NCI-H2081 treated with DMSO at 0.1 percent for 48 hours (cell line): Measurements from ENCODE around the gene CACNA1A.
"Not testable (repeated sequence)": the region's sequence is repeated elsewhere in the genome, so short reads cannot be mapped to it uniquely, and the experiment has no call there.

Experiments used
- DNase-seq: peaks from one replicate; lab custom pipeline; 2025; lab: John Stamatoyannopoulos, UW

Gene CACNA1A

DNA sequence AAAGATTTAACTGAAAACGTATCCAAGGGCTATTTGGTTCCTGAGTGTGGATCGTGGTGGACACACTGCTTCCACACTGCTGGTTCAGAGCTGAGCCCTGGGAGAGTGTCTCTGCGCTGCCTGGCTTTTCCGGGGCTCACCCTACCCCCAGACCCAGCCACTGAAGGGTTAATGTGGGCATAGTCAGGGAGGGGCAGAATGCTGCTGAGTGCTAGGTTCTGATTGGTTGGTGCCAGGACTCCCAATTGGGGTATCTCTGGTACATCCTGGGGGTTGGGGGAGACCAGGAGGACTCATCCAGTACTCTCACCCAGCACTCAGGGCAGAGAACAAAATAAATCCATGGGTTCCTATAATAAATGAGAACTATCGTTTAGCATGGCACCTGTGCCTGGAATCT is 142.3 kb downstream of the CACNA1A start:
- no peak for DNase-seq

DNA sequence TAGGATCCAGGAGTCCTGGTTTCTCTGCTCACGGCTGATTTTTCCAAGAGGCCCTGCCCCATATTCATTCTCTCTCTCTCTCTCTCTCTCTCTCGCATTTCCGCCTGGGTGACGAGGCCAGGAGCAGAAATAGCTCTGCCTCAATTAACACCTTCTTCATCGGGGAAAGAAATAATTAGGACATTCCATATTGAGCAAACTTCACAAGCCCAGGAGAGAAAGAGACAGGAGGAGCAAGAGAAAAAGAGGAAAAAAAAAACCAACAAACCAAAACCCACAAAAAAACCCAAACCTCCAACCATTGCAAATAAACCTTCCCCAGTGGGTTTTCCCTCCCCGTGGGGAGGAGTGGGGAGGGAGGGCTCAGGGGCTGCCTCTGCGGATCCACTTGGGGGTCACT is 143.0 kb downstream of the CACNA1A start:
- DNase-seq, result no peak

DNA sequence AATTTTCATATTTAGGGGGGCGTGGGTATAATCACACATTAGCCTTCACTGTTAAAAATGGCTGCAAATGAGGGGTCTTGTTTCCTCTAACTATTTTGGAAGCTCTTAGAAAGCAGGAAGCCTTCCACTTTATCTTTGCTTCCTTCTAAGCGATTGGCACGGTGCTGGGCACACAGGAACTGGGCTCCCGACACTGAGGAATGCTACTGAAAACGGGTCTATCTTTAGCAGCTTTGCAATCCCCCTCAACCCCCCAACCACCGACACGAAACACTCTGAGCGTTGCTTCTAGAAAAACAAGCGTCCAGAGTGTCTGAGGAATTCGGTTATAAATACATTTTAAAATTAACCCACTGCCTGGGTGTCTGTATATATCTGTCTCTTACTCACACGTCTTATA is 143.6 kb downstream of the CACNA1A start:
- DNase-seq, result no peak

DNA sequence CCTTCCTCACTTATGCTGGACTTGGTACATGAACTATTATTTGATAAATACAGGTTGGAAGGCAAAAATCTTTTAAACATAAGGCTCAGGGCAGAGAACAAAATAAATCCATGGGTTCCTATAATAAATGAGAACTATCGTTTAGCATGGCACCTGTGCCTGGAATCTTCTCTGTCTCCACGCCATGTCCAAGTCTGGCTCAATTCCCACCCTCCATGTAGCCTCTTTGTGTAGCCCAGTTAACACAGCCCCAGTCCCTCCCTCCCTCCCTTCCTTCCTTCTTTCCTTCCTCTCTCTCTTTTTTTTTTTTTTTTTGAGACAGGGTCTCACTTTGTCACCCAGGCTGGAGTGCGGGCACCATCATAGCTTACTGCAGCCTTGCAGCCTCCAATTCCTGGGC is 144.6 kb downstream of the CACNA1A start:
- DNase-seq, result not testable (repeated sequence)

DNA sequence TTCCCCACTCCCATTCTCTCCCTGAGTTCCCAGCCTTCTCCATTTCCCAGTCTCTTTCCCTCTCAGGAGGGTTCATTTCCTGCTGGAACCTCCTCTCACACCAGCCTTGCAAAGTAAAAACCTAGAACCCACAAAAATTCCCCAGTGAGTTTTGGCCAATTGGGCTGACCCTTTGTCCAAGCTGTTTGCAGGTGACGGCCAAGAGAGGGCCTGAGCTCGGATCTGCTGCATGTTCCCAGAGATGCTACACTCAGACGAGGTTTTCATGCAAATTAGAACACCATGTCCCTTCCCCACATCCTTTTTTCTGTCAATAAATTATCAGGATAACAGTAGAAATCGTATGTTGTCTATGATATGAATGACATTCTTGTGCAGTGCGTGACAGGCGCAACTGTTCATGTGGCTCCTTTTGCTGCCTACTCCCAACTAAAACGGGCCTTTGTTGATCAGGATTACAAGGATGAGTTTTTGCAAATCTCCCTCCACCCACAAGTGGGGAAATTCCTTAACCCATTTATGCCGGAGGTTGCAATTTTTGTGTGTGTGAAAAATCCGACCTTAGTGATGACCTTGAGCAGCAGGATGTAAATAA is 149.5 kb downstream of the CACNA1A start:
- DNase-seq, result no peak

DNA sequence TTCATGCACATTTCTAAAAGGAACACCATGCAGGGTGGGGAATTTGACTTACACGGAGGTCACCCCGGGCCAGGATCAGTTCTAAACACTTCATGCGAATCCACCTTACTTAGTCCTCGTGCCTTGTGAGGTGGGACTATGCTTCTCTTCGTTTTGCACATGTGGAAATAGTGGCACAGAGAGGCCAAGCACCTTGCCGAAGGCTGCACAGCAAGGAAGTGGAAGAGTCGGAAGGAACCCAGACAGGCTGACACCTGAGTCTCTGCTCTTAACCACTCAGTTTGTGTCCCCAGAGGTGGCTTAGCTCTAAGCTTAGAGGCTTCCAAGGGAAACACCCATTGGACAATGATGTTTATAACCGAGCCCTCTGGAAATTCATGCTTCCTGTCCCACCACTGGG is 150.1 kb downstream of the CACNA1A start:
- DNase-seq, result no peak

DNA sequence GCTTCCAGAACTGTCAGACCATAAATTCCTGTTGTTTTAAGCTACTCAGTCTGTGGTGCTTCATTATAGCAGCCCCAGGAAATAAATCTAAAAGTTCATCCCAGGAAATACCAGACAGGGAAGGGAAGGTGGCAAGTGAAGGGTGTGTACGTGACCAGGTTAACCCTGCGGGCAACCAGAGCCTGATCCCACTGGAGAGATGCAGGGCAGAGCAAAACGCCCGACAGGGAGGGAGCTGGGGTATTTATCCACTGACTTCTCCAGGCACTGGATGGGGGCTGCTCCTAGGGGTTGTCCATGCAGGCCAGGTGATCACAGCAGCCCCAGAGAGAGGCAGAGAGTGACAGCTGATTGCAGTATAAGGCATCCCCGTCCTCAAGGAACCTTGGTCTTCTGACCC is 150.9 kb downstream of the CACNA1A start:
- no peak for DNase-seq

DNA sequence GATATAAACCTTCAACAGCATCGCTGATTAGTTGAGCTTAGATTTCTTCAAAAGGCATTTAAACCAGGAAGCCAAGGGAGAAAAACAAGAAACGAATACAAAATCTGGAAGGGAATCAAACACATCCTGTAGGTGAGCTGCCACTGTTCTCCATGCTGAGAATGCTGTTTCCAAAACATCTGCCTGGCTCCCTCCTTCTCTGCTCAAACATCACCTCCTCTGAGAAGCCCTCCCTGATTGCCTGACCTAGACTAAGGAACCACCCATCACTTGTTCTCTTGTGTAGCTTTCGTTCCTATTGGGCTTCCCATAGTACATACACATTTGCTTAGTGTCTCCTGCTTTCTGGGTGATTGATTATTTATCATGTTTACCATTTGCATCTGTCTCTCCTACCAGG is 152.7 kb downstream of the CACNA1A start:
- no peak for DNase-seq

DNA sequence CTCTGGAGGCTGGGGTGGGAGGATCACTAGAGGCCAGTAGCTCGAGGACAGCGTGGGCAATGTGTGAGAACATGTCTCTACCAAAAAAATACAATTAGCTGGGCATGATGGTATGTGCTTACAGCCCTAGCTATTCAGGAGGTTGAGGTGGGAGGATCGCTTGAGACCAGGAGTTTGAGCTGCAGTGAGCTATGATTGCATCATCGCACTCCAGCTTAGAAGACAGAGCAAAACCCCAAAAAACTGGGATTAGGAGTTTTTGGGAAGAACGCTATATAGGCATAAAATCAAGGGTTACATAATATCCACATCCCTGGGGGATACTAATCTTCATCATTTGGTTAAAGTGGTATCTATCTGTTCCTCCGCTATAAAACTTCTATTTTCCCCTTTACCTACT is 155.5 kb downstream of the CACNA1A start:
- DNase-seq, result no peak

DNA sequence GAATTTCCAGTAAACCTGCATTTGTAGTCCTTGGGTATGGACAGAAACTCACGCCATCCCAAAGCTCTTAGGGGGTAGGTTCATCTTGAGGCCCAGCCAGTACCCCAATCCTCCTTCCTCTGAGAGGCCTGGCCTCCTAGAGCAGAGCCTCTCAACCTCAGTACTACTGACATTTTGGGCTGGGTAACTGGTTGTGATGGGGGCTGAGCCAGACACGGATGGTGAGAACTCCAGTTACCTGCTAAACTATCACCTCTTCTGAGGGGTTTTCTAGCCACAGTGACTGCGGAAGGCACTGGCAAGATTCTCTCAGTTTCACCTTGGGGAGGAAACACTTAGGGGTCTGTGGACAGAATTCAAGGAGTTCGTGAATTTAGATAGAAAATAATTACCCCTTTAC is 156.2 kb downstream of the CACNA1A start:
- no peak for DNase-seq

DNA sequence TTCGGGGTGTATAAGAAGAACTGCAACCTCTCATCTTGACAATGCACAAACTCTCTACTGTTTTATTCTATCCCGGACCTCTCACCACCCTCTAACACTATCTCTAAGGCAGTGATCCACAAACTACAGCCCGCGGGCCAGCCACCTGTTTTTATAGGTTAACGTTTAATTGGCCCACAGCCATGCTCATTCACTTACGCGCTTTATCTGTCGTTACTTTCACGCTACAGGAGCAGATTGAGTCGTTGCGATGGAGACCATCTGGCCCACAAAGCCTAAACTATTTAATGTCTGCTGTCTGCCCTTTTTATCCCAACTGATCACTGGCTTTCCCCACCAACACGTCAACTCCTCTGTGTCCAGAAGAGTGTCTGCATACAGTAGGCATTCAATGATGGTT is 158.9 kb downstream of the CACNA1A start:
- DNase-seq, result no peak

DNA sequence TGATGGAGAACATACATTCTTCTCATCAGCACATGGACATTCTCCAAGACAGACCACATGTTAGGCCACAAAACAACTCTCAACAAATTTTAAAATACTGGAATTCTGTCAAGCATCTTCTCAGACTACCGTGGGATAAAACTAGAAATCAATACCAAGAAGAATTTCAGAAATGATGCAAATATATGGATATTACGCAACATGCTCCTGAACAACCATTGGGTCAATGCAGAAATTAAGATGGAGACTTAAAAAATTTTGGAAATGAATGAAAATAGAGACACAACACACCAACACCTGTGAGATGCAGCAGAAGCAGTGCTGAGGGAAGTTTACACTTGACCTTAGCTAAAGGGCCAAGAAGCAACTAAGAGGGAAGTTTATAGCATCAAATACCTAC is 162.8 kb downstream of the CACNA1A start:
- DNase-seq, result no peak

DNA sequence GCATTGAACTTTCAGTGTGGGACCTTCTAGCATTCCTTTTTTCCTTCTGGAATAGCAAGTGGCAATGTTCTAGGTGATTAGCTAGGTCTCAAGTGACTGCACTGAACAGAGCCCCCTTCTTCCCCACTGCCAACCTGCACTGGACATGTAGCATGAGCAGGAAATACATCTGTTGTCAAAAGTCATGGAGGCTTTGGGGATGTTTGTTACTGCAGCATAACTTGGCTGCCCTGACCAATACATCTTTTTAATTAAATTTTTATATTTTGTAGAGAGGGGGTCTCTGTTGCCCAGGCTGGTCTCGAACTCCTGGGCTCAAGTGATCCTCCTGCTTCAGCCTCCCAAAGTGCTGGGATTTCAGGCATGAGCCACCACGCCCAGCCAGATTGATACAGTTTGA is 163.6 kb downstream of the CACNA1A start:
- DNase-seq, result no peak

DNA sequence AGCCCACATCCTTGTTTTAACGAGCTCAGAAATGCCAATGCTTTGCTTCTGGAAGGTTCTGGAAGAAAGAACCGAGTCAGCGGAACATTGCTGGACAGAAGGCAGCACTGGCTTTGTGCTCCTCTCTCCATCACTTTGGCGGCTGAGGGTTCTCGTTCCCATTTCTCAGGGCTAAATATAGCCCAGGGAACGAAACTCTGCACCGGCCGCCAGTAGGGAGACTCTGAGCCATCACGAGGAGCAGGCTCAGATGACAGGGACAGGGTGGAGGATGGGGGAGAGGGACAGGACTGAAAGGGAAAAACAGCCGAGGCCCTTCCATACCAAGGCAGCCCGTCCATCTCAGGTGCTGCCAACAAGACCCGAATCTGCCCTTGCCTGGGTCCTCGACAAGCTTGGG is 166.4 kb downstream of the CACNA1A start:
- DNase-seq, result no peak

DNA sequence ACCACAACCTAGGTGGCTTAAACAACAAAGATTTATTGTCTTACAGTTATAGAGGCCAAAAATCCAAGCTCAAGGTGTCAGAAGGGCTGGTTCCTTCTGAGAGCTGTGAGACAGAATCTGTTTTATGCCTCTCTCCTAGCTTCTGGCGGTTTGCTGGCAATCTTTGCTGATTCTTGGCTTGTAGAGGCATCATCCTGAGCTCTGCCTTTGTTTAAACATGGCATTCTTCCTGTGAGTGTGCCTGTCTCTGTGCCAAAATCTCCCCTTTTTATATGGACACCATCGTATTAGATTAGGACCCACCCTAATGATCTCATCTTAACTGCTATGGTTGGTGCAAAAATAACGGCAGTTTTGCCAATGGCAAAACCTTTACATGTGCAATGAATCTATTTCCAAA is 169.1 kb downstream of the CACNA1A start:
- DNase-seq, result no peak

DNA sequence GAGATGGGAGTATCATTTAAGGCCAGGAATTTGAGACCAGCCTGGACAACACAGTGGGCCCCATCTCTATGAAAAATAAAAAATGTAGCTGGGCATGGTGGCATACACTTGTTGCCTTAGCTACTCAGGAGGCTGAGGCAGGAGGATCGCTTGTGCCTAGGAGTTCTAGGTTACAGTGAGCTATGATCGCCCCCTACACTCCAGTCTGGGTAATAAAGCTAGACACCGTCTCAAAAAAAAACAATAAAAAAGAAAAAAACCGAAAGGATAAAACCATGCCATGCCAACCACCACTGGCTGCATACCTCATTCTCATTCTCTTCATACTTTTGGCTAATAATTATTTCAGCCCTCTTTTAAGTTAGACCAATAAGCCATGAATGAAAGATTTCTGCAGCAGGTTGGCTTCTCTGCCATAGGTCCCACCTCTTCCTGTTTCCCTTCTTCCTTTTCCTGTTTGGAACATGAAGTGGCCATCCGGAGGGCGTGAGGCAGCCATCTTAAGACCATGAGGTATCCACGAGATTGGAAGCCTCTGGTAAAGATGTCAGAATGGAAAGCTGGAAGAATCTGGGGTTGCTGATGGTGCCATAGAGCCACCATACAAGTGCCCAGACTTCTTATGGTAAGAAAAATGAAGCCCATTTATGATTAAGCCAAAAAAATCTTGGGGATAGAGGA is 171.3 kb downstream of the CACNA1A start:
- DNase-seq, result no peak

DNA sequence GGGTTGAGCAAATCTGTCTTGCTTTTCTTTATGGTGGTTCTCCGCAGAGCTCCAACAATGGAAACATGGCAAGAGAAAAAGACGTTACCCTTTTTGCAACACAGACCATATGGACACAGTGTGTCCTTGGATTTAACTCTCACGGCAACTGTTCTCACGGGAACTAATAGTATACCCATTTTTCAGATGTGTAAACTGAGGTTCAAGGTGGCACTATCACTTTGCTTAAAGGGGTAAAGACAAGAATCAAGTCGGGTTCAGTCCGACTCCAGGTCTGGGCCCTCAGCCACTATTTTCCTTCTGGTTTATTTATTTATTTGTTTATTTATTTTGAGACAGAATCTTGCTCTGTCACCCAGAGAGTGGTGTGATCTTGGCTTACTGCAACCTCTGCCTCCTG is 176.0 kb downstream of the CACNA1A start:
- DNase-seq, result no peak

DNA sequence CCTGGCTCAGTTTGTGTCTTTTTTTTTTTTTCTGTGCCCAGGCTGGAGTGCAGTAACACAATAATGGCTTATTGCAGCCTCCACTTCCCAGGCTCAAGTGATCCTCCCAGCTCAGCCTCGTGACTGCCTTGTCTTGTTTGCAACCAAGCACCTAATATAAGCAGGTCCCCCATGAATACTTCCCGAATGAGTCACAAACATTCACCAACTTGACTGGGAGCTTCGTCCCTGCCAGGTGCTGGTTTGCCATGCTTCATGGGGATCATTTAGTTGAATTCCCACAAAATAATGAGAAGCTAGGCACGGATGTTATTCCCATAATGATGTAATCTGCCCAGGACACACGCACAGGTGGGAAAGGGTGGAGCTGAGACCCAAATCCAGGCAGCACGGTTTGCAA is 176.5 kb downstream of the CACNA1A start:
- DNase-seq, result no peak

DNA sequence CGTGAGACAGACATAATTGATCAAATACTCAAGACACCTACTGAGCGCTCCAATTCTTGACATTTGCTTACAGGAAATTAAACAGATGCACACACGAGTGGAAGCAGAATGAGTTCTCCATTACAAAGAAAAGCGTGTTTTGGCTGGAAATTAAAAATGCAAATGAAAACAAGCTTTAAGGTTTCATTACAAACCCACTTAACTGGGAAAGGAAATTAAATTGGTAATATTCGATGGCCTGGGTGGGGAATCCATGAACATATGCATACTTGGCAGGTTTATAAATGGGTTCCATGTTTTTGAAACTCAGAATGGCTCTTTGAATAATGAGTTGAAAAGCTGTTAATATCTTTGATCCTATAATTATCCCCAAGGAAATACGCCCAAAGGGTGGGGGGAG is 178.0 kb downstream of the CACNA1A start:
- DNase-seq, result no peak

DNA sequence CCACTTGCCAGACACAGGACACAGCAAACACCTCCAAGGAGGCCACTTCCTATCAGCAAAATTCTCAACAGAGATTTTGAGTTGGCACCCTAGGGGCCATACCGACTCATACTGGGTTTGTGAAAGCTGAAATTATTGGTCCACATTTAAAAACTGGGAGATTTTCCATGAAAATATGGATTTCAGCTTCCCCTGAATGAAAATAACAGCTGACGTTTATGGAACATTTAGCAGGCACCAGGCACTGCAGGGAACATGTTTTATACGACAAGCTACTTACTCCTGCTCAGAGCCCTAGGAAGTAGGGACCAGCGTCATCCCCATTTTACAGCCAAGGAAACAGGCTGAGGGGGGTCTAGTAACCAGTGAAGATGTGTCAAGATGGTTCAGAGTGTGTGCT is 186.8 kb downstream of the CACNA1A start:
- no peak for DNase-seq

DNA sequence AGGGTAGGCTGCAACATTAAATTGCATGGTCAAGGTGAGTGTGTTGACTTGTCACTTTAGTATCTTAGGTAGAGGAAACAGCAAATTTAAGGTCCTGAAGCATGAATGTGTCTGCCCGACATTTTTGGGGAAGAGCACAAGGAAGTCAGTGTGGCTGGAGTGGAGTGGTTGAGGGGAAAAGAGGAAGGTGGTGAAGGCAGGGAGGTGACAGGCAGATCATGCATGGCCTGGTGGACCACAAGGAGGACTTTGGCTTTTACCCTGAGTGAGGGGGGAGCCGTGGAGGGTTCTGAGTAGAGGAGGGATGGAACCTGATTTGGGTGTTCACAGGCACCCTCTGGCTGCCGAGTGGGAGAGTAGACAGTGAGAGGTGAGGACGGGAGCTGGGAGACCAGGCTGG is 188.1 kb downstream of the CACNA1A start:
- no peak for DNase-seq

DNA sequence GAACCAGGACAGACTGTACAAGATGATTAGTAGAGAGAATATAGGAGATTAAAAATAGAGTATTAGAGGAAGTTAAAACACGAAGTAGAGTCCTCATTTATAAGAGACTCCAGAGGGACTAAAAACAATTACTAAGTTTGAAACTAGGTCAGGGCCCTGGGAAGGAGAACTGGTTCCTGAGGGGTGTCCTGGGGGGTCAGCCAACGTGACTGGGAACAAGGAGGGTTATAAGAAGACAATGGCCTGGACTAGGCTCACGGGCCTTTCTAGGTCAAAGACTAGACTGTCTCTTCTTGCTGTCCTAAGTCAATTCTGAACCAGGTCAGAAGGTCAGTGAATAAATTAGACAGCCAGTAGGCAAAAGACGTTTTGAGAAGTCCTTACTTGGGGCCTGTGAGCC is 190.8 kb downstream of the CACNA1A start:
- no peak for DNase-seq

DNA sequence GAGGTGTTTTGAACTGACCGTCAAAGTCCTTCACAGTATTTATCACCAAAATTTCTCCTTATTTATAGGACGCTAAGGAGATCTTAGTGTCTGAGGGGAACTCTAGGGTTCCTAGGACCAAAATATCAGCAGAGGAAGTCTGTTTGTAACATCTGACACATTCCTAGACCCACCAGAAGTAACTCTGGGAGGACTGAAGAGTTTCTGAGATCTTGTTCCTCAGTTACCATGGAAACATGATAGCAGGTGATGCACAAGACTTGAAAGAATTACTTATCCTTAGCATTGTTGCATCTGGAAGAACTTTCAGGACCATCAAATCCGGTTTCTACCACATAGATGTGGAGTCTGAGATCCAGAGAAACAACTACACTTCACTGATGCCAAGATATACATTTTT is 191.5 kb downstream of the CACNA1A start:
- no peak for DNase-seq

DNA sequence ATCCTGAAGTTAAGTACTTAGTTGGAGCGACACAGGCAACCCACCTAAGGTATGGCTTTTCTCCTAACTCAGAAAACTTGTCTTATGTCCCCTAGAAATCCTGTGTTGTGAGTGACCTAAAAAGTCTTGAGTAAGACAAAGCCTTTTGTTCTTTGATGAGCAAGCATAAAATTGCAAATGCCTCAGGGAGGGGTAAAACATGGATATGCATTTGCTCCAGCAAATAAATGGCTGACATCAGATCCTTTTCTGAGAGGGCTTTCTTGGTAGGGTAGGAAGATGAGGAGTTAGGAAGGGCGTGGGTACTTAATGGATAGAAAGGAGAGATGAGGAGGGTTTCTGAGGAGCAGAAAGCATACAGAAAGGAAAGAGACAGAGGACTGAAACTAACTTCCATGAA is 192.4 kb downstream of the CACNA1A start:
- DNase-seq, result no peak
